ENCODE measurements around the gene MARK3.
A peak's percentile ranks its signal among the peaks of the same experiment; 100 is the strongest.

The MARK3 gene

DNA sequence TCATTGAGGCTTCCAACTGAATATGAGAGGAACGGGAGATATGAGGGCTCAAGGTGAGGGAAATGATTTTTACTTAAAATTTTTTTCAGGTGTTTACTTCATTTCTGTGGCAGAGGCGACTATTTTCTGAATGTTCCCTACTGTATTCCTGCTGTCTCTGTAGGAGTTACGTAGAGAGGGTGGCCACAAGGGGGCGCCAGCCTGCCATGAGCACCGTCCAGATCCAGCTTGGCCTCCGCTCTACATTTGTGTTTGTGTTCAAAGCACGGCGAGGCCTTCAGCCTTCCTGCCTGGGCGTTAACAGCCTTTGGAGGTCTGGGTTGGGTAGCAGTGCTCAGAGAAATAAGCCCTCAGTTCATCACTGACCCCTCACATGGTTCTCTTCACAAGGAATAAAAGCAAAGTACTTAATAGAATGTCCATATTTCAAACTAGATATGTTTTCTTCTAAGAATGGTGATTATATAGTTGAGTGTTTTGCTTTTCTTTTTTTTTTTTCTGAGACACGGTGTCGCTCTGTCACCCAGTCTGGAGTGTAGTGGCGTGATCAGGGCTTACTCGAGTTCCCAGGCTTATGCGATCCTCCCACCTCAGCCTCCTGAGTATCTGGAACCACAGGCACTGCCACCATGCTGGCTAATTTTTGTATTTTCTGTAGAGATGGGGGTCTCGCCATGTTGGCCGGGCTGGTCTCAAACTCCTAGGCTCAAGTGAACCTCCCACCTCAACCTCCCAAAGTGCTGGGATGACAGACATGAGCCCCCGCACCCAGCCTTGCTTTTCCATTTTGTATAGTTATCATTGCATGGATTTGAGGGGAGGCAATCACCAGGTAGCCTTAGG, 115.2 kb downstream of the MARK3 start:
- TF ChIP-seq CTCF (IDR thresholded peaks at IDR 0.05; ENCODE audit: control extremely low read depth, extremely low read depth, low read depth, missing control alignments): peak; percentile 90
- peak; percentile 81 for DNase-seq (ENCODE audit: extremely low spot score)
- POLR2A ChIA-PET: no interaction called here
- CTCF ChIA-PET: interaction anchor here (0.6 to 3.3 kb wide), 16 partner anchors 8 to 119 kb away, joined by 3 to 15 read pairs (median 4); partner anchors contain the start of gene COA8

GRCh38 chr14:103501041-103501870, 116.0 kb downstream of the MARK3 start:
- POLR2A ChIA-PET: no interaction called here
- CTCF ChIA-PET: interaction anchor here (1.7 to 3.3 kb wide), 3 partner anchors 10 to 44 kb away, joined by 4 to 15 read pairs (median 5); no protein-coding TSS in a partner anchor
- DNase-seq (ENCODE audit: extremely low spot score): no peak
- TF ChIP-seq CTCF (IDR thresholded peaks at IDR 0.05; ENCODE audit: control extremely low read depth, extremely low read depth, low read depth, missing control alignments): no peak

- no peak for DNase-seq (ENCODE audit: extremely low spot score)
- ChIA-PET CTCF (interaction anchor here (1.3 to 5.5 kb wide), 4 partner anchors 9 to 45 kb away, joined by 4 to 39 read pairs (median 4); no protein-coding TSS in a partner anchor), POLR2A (no interaction called here)
- TF ChIP-seq CTCF (IDR thresholded peaks at IDR 0.05; ENCODE audit: control extremely low read depth, extremely low read depth, low read depth, missing control alignments): no peak
Measured at GRCh38 chr14:103501921-103502669, 116.9 kb downstream of the MARK3 start.

GRCh38 chr14:103502877-103503276, 117.7 kb downstream of the MARK3 start:
- no peak for TF ChIP-seq CTCF (IDR thresholded peaks at IDR 0.05; ENCODE audit: control extremely low read depth, extremely low read depth, low read depth, missing control alignments)
- POLR2A ChIA-PET: no interaction called here
- CTCF ChIA-PET: interaction anchor here (1.2 to 5.5 kb wide), 5 partner anchors 8 to 51 kb away, joined by 3 to 39 read pairs (median 4); no protein-coding TSS in a partner anchor
- no peak for DNase-seq (ENCODE audit: extremely low spot score)

GRCh38 chr14:103503296-103503695, 118.1 kb downstream of the MARK3 start:
- no peak for TF ChIP-seq CTCF (IDR thresholded peaks at IDR 0.05; ENCODE audit: control extremely low read depth, extremely low read depth, low read depth, missing control alignments)
- ChIA-PET CTCF (interaction anchor here (1.2 to 5.5 kb wide), 4 partner anchors 16 to 51 kb away, joined by 3 to 39 read pairs (median 4); no protein-coding TSS in a partner anchor), POLR2A (no interaction called here)
- peak; percentile 10 for DNase-seq (ENCODE audit: extremely low spot score)
